ENCODE results near the gene RAB12.
"Not testable (repeated sequence)": the region's sequence is repeated elsewhere in the genome, so short reads cannot be mapped to it uniquely, and the experiment has no call there.

RAB12 gene, protein sequence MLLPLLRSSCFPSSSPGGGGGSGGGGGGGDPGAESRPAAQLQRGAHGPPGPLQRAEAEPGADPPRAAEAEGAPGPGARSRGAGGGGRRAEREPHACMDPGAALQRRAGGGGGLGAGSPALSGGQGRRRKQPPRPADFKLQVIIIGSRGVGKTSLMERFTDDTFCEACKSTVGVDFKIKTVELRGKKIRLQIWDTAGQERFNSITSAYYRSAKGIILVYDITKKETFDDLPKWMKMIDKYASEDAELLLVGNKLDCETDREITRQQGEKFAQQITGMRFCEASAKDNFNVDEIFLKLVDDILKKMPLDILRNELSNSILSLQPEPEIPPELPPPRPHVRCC

DNA sequence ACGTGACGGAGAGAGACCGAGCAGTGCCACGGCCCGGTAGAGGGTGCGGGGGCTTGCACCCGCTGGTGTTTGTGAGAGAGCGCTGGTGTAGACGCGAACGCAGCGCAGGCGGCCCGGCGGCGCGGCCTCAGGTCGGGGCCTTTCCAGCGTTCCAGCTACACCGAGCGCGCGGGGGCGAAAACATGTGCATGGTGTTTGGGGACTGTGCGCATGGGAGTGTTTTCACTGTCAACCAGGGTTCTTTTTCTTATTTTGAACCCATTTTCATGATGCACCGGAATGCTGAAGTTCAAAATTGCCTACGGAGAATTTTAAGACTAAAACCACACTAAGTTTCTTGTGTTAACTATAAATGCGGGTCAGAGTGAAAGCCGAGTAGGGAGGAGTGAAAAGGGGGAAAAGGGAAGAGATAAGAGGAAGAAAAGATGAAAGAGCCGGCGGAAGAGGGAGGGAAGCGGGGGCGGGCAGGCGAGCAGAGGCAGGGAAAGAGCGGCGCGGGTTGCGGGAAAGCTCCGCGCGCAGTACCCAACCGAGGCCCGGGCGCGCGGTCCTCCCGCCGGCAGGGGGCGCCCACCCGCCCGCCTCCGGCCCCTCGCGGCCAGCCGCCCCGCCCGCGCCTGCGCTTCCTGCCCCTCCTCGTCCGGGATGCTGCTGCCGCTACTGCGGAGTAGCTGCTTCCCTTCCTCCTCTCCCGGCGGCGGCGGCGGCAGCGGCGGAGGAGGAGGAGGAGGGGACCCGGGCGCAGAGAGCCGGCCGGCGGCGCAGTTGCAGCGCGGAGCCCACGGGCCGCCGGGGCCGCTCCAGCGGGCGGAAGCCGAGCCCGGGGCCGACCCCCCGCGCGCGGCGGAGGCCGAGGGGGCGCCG, at the start of gene RAB12:
Gene RAB12, plus strand, starts transcription at position 643 of the 864 bp plus-strand sequence. Its CDS starts 3 bp downstream, at position 646.
- in situ Hi-C loops (cut with MboI; ENCODE audit: low sequenced_read_pairs) = no loop called here

GRCh38 chr18:8559612-8560186, 49.5 kb upstream of the RAB12 start:
- in situ Hi-C loops (cut with MboI; ENCODE audit: low sequenced_read_pairs) = no loop called here

DNA sequence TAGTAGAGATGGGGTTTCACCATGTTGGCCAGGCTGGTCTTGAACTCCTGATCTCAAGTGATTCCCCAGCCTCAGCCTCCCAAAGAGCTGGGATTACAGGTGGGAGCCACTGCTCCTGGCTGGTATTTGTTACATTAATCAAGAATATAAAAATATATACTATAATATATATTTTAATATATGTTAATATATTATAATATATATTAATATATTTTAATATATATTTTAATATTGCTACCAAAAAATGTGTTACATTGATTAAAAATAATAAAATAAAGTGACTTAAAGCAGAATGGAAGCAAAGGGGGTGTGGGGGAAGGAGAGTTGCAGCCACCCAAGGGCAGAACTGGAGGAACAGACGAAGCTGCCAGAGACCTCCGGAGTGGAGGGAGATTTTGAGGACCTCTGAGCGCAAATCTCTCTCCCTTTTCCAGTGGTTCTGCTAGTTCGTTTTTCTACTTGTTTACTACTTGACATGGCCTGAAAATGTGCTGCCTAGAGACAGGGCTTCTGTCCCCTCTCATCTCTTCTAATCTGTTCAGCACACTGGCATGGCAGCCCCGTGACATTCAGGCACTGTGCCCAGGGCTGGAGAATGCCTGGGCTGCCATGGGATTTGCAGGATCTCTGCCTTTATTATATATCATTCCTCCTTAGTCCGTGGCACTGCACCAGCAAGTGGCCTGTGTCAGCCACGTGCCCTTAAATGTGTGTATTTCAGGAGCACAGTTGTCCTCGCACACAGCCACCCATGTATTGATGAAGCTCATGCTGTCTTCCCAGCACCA, 47.9 kb upstream of the RAB12 start:
- in situ Hi-C loops (cut with MboI; ENCODE audit: low sequenced_read_pairs) = no loop called here

DNA sequence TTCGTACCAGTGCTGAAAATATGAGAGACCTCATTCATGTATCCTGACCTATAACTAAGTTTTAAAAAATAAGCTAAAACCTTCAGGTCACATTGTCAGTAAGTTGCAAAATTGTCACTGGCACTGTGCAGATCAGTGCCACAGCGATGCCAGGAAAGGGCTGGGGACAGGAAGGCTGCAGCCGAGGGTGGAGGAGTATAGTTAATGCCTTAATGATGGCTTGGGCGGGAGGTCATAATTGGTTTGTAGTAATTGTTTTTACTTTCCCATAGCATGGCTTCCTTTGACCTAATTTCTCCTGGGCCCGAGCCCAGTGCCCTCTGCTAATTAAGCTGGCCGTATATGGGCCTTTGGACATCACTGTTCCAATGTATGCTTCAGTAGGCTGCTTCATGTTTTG, 47.2 kb upstream of the RAB12 start:
- in situ Hi-C loops (cut with MboI; ENCODE audit: low sequenced_read_pairs) = no loop called here

DNA sequence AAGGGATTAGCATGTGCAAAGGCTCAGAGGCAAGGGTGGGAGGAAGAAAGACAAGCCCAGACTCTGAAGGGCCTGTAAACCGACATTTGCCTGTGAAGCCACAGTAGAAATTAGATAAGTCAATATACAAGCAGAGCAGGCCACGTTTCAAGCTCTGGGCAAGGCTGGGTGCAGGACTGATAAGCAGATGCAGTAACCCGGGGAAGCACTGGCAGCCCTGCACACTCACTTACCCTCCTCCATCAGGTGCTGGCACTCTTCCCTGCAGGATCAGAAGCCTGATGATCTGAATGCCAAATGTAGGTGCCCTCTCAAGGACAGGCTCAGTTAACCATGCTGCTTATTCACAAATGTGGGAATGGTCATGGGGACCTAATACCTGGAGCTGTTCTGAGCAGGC, 46.3 kb upstream of the RAB12 start:
- in situ Hi-C loops (cut with MboI; ENCODE audit: low sequenced_read_pairs) = no loop called here

DNA sequence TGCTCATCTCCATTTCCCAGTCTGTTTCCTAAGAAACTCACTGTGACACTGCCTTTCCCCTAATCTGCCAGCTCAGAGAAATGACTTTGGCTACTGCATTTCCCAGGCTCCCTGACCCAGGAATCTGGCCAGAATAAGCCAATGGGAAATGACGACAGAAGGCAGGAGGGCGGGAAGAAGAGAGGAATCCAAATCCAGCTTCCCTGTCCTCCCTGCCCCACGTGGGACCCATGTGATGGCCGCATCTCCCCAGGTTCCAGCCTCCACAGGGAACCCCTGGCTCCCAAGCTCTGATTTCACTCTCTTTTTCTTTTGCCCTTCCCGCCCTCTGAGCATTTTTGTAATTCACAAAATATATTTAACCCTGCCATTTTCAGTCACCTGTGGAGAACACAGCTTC, 37.8 kb upstream of the RAB12 start:
- in situ Hi-C loops (cut with MboI; ENCODE audit: low sequenced_read_pairs) = no loop called here

DNA sequence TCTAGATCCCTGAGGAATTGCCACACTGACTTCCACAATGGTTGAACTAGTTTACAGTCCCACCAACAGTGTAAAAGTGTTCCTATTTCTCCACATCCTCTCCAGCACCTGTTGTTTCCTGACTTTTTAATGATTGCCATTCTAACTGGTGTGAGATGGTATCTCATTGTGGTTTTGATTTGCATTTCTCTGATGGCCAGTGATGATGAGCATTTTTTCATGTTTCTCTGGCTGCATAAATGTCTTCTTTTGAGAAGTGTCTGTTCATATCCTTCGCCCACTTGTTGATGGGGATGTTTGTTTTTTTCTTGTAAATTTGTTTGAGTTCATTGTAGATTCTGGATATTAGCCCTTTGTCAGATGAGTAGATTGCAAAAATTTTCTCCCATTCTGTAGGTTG, 35.5 kb upstream of the RAB12 start:
- in situ Hi-C loops (cut with MboI; ENCODE audit: low sequenced_read_pairs) = not testable (repeated sequence)

- in situ Hi-C loops (cut with MboI; ENCODE audit: low sequenced_read_pairs) = no loop called here
Measured at GRCh38 chr18:8584798-8585197, 24.4 kb upstream of the RAB12 start.

- in situ Hi-C loops (cut with MboI; ENCODE audit: low sequenced_read_pairs) = no loop called here
Measured at GRCh38 chr18:8586941-8587340, 22.3 kb upstream of the RAB12 start.

GRCh38 chr18:8595445-8595844, 13.8 kb upstream of the RAB12 start:
- in situ Hi-C loops (cut with MboI; ENCODE audit: low sequenced_read_pairs) = no loop called here

GRCh38 chr18:8601277-8602032, 7.8 kb upstream of the RAB12 start:
- in situ Hi-C loops (cut with MboI; ENCODE audit: low sequenced_read_pairs) = no loop called here

- in situ Hi-C loops (cut with MboI; ENCODE audit: low sequenced_read_pairs) = no loop called here
Measured at GRCh38 chr18:8602040-8602439, 7.2 kb upstream of the RAB12 start.

- in situ Hi-C loops (cut with MboI; ENCODE audit: low sequenced_read_pairs) = no loop called here
Measured at GRCh38 chr18:8602557-8602956, 6.7 kb upstream of the RAB12 start.

DNA sequence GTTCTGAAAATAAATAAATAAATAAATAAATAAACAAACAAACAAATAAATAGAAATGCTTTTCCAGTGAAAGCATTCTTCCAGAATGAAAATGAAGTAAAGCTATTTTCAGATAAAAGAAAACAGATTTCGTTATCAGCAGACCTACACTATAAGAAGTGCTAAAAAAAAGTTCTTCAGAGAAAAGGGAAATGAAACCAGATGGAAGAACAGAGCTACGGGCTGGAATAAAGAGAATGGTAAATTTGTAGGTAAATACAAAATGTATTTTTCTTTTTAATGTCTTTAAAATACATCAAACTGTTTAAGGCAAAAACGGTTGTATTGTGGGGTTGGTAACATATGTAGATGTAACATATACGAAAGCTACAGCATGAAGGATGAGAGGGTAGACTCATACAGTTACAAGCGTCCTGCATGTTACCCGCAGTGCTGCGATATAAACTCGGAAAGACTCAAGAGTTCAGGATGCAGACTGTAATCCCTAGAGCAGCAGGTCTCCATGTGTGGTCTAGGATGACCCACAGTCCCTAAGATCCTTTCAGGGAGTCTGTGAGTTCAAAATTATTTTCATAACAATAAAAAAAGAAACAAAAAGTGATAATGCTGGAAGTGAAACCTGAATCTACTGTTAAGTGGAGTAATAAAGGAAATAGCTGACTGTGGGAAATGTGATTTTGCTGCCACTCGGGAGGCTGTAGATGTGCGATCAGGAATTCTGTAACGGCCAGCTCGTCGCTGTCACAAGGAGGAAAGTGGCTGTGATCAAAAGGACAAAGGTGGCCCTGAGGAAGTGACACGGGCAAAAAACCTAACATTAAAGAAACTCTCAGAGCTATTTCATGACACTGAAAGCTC, 5.3 kb upstream of the RAB12 start:
- in situ Hi-C loops (cut with MboI; ENCODE audit: low sequenced_read_pairs) = no loop called here

DNA sequence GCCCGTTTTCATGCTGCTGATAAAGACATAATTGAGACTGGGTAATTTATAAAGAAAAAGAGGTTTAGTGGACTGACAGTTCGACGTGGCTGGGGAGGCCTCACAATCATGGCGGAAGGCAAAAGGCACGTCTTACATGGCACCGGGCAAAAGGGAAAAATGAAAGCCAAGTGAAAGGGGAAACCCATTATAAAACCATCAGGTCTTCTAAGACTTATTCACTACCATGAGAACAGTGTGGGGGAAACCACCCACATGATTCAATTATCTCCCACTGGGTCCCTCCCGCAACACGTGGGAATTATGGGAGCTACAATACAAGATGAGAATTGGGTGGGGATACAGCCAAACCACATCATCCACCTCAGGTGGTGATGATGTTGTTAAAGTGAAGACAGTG, 3.3 kb upstream of the RAB12 start:
- in situ Hi-C loops (cut with MboI; ENCODE audit: low sequenced_read_pairs) = no loop called here

- in situ Hi-C loops (cut with MboI; ENCODE audit: low sequenced_read_pairs) = no loop called here
Measured at GRCh38 chr18:8607776-8608742, 1.2 kb upstream of the RAB12 start.

DNA sequence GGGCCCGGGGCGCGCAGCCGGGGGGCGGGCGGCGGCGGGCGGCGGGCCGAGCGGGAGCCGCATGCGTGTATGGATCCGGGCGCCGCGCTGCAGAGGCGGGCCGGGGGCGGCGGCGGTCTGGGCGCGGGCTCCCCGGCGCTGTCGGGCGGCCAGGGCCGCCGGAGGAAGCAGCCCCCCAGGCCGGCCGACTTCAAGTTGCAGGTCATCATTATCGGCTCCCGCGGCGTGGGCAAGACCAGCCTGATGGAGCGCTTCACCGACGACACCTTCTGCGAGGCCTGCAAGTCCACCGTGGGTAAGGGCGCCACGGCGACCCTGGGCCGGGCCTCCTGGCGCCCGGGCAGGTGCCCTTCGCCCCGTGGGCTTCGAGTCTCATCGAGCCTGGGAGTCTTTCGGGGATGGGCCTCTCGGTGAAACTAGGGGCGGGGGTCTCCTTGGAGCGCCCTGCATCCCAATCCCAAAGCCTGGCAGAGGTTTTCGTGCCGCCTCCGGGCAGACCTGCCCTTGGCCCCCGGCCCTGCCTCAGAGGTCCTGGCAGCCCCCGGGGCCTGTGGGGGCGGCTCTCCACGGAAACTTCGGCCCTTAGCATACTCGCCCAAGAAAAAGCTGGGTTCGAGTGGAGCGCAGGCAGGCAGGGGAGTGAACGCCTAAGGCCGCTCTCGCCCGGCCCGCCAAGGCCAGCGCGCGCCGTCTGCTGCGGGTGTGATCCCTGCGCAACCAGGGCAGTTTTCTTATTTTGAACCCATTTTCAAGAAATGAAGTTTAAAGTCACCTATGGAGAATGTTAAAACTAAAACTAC, 622 bp downstream of the RAB12 start:
- in situ Hi-C loops (cut with MboI; ENCODE audit: low sequenced_read_pairs) = no loop called here
